NOMO-1 treated with DMSO at 0.1 percent for 48 hours (cell line): ENCODE data around the gene GMPPB.
A peak's percentile ranks its signal among the peaks of the same experiment; 100 is the strongest.
"Not testable (repeated sequence)": the region's sequence is repeated elsewhere in the genome, so short reads cannot be mapped to it uniquely, and the experiment has no call there.

ENCODE experiments used
- DNase-seq: peaks from one replicate; lab custom pipeline; 2025; ENCODE audit not compliant: unreplicated experiment; lab: John Stamatoyannopoulos, UW

Gene GMPPB

DNA sequence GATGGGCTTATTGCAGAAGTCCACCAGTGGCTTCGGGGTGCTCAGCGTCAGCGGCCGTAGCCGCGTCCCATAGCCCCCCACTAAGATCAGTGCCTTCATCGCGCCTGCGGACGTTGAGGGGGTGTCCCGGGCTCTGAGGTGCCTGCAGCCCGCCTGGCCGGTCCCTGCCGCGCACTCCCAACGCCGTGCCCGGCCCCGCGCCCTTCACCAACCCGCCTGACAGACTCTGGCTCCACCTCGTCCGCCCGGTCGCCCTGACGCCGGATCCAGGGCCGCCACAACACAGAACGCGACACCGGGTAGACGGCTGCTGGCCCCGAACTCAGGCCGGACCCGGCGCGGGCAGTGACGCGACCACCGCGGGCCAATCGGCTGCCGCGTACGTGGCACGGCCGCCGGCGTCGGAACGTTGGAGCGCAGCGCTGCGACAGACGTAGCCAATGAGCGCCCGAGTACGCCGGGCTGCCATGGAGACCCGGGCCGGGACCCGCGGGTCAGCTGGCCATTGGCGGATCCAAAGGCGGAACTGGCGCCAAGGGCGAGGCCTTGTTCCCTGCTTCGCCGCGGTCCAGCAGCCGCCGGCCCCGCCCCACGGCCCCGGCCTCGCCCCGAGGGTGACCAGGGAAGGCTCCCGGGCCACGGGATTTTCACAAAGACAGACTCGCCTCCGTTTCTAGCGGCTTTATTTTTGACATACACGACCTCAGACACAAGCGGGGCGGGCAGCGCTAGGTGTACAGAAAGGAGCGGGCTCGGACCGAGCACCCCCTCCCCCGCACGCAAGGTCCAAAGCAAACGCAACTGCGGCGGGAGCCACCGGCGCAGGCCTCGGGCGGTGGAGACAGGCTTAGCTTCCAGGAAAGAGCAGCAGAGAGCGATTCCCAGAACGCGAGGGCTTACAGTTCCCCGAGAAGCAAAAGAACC, at the start of gene GMPPB:
Gene GMPPB (minus strand): TSS at position 324 of the 924 bp plus-strand sequence. CDS start 225 bp downstream, at position 99.
- peak; percentile 98 for DNase-seq

DNA sequence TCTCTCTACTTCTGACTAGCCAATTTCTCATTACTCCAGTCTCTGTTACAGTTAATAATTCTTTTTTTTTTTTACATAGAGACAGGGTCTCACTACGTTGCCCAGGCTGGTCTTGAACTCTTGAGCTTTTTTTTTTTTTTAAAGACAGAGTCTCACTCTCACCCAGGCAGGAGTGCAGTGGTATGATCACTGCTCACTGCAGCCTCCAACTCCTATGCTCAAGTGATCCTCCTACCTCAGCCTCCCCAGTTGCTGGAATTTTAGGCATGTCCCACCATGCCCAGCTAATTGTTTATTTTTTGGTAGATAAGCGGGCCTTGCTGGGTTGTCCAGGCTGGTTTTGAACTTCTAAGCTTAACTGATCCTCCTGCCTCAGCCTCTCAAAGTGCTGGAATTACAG, 49.0 kb upstream of the GMPPB start:
- no peak for DNase-seq

DNA sequence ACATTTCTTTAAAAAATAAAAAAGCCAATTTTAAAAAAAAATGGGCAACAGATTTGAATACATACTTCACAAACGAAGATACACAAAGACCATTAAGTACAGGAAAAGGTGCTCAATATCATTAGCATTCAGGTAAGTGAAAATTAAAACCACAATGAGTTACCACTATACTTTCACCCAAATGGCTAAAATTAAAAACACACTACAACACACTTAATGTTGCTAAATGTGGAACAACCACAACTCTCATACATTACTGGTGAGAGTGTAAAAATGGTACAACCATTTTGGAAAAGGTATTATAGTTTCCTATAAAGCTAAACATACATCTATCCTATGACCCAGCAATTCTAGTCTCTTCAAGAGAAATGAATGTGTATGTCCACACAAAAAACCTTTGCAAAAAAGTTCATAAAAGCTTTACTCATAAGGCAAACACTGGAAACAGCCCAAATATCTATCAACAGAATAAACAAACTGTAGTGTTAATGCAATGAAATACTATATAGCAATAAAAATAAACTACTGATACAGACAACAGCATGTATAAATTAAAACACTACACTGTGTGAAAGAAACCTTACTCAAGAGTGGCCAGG, 47.7 kb upstream of the GMPPB start:
- DNase-seq = no peak

DNA sequence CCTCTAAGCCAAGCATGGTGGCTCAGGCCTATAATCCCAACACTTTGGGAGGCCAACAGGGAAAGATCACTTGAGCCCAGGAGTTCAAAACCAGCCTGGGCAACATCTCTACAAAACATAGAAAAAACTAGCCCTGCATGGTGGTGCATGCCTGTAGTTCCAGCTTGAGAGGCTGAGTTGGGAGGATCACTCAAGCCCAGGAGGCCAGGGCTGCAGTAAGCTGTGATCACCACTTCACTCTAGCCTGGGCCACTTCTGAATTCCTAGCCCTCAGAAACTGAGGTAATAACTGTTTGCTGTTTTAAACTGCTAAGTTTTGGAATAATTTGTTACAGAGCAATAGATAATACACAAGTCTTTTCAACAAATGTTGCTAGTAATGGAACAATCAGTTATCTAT, 46.2 kb upstream of the GMPPB start:
- DNase-seq = no peak

DNA sequence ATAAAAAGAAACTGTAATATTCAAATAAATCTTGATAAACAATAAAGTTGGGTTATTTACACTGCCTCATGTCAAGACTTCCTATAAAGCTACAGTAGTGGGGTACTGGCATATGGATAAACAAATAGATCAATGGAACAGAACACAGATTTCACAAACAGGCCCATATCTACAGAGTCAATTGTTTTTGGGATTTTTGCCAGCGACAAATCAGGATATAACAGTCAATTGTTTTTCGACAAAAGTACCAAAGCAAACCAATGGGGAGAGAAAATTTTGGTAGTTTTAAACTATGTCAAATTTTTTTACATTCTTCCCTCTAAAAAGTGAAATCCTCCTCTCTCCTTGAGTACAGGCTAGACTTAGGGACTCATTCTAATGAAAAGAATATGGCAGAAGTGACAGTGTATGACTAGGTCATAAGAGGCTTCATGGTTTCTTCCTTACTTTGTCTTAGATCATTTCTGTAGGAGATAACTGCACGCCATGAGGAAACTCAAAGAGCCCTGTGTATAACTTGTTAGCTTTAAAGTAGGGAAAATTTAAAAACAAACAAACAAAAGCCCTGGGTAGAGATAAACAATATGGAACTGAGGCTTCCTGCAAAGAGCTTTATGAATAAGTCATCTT, 45.6 kb upstream of the GMPPB start:
- no peak for DNase-seq

DNA sequence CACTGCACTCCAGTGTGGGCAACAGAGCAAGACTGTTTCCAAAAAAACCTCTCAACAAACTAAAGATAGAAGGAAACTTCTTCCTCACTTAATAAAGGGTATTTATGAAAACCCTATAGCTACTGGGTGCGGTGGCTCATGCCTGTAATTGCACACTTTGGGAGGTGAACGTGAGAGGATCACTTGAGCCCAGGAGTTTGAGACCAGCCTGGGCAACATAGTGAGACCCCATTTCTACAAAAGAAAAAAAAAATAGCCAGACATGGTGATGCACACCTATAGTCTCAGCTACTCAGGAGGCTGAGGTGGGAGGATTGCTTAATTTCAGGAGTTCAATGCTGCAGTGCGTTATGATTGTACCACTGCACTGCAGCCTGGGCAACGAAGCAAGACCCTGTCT, 40.2 kb upstream of the GMPPB start:
- no peak for DNase-seq

DNA sequence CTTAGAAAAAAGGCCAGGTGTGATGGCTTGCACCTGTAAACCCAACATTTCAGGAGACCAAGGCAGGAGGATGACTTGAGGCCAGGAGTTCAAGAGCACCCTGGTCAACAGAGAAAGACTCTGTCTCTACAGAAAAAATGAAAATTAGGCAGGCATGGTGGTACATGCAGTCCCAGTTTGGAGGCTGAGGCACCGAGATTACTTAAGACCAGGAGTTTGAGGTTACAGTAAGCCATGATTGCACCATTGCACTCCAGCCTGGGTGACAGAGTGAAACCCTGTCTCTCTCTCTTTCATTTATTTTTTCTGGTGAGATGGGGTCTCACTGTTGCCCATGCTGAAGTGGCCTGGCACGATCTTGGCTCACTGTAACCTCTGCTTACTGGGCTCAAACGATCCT, 37.9 kb upstream of the GMPPB start:
- DNase-seq = no peak

DNA sequence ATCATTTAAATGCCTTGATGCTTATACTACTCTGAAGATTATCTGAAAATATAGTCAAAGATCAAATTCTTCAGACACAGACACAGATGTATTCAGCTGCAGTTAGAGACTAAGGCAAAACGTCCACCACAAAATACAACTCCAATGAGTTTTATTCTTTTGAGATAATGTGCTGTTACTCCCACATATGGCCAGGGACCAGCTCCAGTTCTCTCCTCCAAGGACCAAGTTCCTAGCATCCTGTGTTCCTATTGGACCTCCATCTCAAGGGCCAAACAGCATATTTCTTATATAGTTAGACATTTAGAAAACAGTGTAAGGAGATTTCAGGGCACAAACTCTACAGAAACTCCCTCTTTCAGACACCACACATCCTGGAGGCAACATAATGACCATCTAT, 35.5 kb upstream of the GMPPB start:
- DNase-seq = no peak

DNA sequence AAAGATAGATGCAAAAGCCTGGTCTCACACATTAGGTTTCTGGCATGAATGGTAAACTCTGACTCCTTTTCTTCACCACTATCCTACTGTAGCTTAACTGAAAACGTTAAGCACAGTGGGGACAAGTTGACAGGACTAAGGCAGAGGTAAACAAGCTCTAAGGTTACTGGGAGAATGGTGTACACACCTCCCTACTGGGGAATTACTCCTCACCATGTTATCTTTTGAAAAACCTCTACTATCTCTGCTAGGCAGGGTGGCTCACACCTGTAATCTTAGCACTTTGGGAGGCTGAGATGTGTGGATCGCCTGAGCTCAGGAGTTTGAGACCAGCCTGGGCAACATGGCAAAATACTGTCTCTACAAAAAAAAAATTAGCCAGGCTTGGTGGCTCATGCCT, 33.4 kb upstream of the GMPPB start:
- DNase-seq = no peak

DNA sequence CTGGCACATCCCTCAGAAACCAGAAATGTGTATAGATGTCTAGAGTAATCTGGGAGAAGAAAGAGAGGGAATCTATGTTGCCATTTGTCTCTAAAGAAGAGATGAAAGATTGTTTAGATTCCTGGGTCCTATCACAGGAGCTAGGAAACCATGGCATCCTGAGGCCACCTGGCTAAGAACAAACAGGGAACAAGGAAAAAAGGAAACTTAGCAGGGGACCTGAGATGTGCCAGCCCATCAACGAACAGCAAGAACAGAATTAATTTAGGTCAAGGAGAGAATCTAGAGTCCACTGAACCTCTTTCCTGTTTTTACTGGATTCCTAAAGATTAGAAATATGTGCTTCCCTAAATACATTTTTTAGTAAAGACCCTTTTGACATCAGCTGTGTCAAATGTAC, 32.3 kb upstream of the GMPPB start:
- no peak for DNase-seq

DNA sequence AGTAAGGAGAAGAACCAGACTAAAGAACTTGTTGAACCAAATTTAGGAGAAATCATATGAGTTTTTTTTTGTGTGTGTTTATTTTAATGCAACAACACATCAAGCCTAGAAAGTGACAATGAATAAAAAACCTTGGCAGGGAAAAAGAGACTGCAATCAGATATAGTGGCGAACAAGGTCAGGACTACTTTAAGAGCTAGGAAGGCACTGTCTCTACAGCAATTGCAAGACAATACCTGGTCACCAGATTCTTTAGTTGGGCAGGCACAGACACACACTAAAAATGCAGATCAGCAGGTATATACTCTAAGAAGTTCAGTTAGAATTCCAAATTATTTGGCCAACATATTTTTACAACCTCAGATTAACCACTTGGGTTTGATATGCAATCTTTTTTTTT, 30.8 kb upstream of the GMPPB start:
- DNase-seq = no peak

DNA sequence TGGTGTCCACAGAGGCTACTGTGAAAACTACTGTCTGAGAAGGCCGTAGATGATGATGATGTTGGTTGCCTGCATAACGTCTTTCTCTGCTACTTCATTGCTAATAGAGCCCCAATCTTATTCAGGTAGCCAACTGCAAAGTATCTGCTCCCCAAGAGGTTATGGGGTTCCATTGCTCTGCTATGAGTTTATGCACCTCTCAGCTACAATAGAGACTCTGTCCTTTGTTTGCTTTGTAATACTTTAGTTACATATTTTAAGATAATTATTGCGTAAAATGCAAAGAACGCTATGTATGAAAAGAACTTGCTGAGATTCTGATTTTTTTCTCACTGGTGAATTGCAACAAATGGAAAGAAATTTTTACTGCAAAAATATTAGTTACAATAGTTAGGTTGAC, 27.8 kb upstream of the GMPPB start:
- DNase-seq = no peak

DNA sequence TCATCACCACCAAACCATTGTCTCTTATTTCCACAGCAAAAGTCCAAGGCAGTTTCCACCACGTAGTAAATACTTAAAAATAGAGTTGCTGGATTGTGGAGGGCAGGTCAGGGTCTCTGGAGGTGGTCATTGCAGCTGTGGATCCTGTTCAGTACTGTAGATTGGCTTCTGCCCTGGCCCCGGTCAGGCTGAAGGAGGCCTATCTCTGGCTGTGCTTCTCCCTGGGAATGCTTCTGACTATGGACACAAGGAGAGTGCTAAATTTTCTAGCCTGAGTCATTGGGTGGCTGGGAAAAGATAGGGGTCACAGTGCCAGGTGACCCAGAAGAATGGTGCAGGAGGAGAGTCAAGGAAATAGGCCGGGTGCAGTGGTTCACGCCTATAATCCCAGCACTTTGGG, 26.3 kb upstream of the GMPPB start:
- DNase-seq = no peak

DNA sequence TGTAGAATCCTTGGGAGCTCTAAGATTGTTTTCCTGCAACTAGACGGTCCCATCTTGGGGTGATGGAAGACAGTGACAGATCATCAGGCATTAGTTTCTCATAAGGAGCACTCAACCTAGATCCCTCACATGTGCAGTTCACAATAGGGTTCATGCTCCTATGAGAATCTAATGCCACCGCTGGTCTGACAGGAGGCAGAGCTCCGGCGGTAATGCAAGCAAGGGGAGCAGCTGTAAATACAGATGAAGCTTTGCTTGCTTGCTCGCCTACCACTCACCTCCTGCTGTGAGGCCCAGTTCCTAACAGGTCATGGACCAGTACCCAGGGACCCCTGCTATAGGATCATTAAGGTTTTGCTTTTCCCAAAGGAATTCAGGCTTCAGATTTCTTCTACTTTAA, 25.1 kb upstream of the GMPPB start:
- DNase-seq = not testable (repeated sequence)

DNA sequence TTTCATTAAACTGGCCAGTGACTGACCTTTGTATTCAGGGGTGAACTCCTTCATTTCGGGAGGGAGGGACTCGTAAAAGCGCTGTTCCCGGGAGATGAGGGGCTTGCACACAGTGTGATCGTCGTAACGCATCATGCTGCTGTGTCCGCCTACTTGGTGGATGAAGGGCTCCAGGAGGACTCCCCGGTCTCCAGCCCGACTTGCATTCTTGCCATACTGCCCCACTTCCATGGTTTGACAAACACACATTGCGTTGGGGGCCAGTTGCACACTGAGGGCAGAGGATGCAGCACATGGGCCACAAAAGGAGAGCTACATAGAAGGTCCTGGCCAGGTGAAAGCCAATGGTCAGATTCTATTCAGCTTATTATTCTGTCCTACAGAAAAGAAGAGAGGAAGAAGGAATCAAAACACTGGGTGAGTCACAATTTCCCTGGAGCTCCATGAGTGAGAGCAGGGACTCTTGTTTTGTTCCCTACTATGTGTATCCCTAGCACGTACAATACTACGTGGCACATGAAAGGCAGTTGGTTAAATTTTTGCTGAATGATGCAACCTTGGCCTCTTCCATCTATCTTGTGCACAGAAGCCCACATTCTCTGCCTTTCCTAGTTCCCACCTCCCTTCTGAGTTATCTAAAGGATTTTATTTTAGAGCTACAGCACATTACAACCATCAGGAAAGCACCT, 24.2 kb upstream of the GMPPB start:
- no peak for DNase-seq

DNA sequence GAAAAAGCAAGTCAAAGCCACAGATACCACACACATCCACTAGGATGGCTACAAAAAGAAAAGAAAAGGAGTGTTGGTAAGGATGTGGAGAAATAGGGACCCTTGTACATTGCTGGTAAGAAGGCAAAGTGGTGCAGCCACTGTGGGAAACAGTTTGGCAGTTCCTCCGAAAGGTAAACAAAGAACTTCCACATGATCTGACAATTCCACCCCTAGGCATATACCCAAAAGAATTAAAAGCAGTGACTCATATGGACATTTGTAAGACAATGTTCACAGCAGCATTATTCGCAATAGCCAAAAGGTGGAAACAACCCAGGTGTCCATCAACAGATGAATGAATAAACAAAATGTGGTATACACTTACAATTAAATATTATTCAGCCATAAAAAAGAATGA, 22.2 kb upstream of the GMPPB start:
- DNase-seq = no peak

DNA sequence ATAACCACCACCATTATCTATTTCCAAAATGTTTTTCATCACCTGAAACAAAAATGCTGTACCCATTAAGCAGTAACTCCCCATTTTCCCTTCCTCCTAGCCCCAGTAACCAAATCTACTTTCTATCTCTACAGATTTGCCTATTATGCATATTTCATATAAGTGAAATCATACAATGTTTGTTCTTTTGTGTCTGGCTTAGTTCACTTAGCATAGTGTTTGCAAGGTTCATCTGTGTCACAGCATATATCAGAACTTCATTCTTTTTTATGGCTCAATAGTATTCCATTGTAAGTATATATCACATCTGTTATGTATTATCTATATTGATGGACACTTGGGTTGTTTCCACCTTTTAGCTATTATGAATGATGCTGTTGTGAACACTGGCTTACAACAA, 16.7 kb upstream of the GMPPB start:
- no peak for DNase-seq

DNA sequence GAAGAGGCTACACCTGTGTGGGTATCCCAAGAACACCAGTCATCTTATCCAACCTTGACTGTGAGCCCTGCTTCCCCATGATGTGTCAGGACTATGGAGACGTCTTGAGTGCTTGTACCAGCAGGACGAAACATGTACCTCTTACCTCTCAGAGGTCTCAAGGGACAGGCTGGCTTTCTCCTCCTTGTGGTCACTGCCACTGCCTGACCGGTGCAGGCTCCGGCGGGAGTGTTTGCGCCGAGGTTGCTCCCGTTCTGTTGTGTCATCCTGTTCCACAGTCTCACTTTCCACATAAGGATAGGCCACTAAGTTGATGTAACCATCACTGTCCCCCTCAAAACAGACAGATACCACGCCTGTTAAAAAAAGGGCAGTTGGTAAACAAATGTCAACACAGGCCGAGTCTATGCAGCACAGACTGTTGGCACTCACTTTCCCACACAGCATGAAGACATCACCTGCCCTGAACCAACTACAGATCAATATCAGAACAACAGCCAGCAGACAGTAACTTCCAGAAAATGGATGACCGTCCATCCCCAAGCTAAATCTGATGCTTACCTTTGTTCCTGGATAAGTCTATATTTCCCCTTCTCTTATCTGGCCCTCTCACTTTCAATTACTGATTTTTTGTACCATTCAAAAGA, 14.4 kb upstream of the GMPPB start:
- DNase-seq = no peak

DNA sequence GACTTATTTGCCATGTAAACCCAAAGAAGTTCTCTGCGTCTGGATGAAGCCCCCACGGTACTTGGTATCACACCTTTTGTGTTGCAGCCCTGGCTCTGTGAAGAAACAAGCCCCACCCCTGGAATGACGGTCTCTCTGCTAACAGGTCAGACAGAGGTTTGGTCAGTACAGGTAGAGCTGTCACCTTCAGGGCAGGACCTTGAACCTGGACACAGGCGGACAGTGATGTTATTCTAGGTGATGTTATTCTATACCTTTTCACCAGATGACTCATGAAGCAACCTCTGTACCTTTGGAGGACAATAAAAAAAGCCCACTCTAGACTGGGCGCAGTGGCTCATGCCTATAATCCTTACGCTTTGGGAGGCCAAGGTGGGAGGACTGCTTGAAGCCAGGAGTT, 11.0 kb upstream of the GMPPB start:
- DNase-seq = no peak

DNA sequence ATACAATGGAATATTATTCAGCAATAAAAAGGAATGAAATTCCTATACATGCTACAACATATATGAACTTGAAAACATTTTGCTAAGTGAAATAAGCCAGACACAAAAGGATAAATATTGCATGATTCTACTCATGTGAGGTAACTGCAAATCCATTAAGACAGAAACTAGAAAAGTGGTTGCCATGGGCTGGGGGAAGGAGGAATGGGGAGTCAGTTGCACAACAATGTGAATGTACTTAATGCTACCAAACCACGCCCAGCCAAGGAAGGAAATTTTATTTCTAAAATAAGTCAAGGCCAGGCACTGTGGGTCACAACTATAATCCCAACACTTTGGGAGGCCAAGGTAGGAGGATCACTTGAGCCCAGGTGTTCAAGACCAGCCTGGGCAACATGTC, 9.8 kb upstream of the GMPPB start:
- DNase-seq = no peak

DNA sequence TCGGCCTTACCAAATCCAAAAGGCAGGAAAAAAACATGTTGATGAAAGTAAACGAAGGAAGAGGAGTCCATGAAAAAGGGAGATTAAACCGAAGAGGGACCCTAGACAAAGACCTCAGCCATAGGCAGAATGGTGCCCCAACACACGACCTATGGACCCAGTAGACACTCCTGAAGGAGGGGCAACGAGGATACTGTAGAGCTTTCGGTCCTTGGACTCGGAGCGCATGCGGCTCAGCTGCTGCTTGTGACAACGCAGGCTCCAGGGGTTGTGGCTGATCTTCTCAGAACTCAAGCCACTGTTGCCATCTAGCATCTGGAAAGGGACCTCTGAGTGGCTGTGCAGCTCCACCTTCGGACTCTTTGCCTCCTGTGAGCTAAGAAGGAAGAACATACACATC, 8.8 kb upstream of the GMPPB start:
- no peak for DNase-seq
